HepG2 (cell line): ENCODE results near the gene ADAM19. TPM values are rescaled to one million over a fixed set of nuclear protein-coding genes. Genes with fewer than 3 reads are reported as not detected.

Source experiments
- AGO2 ChIP-seq: fragments of 200-400 bp; formaldehyde crosslinking; optimal IDR thresholded peaks from 2 replicates; pipeline ENCODE3; 2017; ENCODE audit warnings: mild to moderate bottlenecking, low read depth, low read length, moderate library complexity
- AHR ChIP-seq: IDR thresholded peaks from 2 replicates; pipeline ENCODE4 v1.6.1; 2018; ENCODE audit warnings: missing genetic modification reagents, missing compliant biosample characterization
- KAT8 ChIP-seq: IDR thresholded peaks from 2 replicates; pipeline ENCODE4 v1.6.1; 2016; ENCODE audit warnings: missing genetic modification reagents, missing compliant biosample characterization
- KIAA2018 ChIP-seq: sonication (generic); formaldehyde crosslinking; IDR thresholded peaks from 2 replicates; pipeline ENCODE4 v1.5.0; 2020; ENCODE audit warnings: mild to moderate bottlenecking, missing genetic modification reagents, borderline replicate concordance
- SOX13 ChIP-seq, 3 experiments: fragments of 450-650 bp in 1 of 3; sonication (generic) in 1 of 3; formaldehyde crosslinking in 1 of 3; IDR thresholded peaks in 2 of 3; conservative IDR thresholded peaks in 1 of 3; 2 replicates each; pipeline versions ENCODE4 v1.5.0 to v1.6.1; 2016 to 2020; ENCODE audit warnings: antibody characterized with exemption in 1 of 3, mild to moderate bottlenecking in 1 of 3, missing compliant biosample characterization in 1 of 3, missing genetic modification reagents in 1 of 3, moderate library complexity in 1 of 3
- ZBTB34 ChIP-seq: sonication (generic); formaldehyde crosslinking; IDR thresholded peaks from 2 replicates; pipeline ENCODE4 v1.8.0; 2022; ENCODE audit warnings: mild to moderate bottlenecking, missing genetic modification reagents
- ZNF18 ChIP-seq: sonication (generic); formaldehyde crosslinking; IDR thresholded peaks from 2 replicates; pipeline ENCODE4 v1.8.0; 2022; ENCODE audit warnings: mild to moderate bottlenecking, missing genetic modification reagents; ENCODE audit not compliant: insufficient replicate concordance
- ZNF260 ChIP-seq: sonication (generic); formaldehyde crosslinking; IDR thresholded peaks from 2 replicates; pipeline ENCODE4 v1.4.0; 2020; ENCODE audit warnings: missing genetic modification reagents, low read depth, mild to moderate bottlenecking, borderline replicate concordance
- ZNF3 ChIP-seq: IDR thresholded peaks from 2 replicates; pipeline ENCODE4 v1.7.0; 2017; ENCODE audit warnings: inconsistent platforms
- ZNF710 ChIP-seq: sonication (generic); formaldehyde crosslinking; IDR thresholded peaks from 2 replicates; pipeline ENCODE4 v1.5.0; 2020; ENCODE audit warnings: mild to moderate bottlenecking, missing genetic modification reagents, borderline replicate concordance
- ZNF776 ChIP-seq: sonication (generic); formaldehyde crosslinking; IDR thresholded peaks from 2 replicates; pipeline ENCODE4 v1.4.0; 2020; ENCODE audit warnings: mild to moderate bottlenecking, missing genetic modification reagents
- polyA plus RNA-seq, 8 experiments: library from polyadenylated mRNA; depleted of rRNA in 3 of 8; stranded (reverse) in 7 of 8; unstranded in 1 of 8; fragments of >200 nt; fragmentation: Illumina TruSeq in 4 of 8; extraction: Trizol in 4 of 8; gene quantifications; 2 replicates each; pipeline versions ENCODE4 v1.2.1 to v1.2.3, GENCODE V29; 2011 to 2016; ENCODE audit warnings: low read depth in 4 of 8, missing spikeins in 1 of 8, mixed read lengths in 1 of 8; ENCODE audit not compliant: insufficient read depth in 1 of 8
- total RNA-seq, 5 experiments: library from RNA; depleted of rRNA; stranded (reverse); fragments of >200 nt; fragmentation: Illumina TruSeq; extraction: Trizol; gene quantifications; 2 replicates each; pipeline ENCODE4 v1.2.3, GENCODE V29; 2016; ENCODE audit warnings: low read depth in 1 of 5
- TF ChIP-seq, protein P1 (sequence below): sonication (generic); formaldehyde crosslinking; IDR thresholded peaks from 2 replicates; pipeline ENCODE4 v1.5.0; 2020; ENCODE audit warnings: missing genetic modification reagents, mild to moderate bottlenecking, borderline replicate concordance

The ADAM19 gene
- total and polyA plus RNA-seq, 2 of the 13 experiments (the other 11 are each of a cell fraction or from before 2014, with no cell fraction given): 0.38 to 0.74 TPM

DNA sequence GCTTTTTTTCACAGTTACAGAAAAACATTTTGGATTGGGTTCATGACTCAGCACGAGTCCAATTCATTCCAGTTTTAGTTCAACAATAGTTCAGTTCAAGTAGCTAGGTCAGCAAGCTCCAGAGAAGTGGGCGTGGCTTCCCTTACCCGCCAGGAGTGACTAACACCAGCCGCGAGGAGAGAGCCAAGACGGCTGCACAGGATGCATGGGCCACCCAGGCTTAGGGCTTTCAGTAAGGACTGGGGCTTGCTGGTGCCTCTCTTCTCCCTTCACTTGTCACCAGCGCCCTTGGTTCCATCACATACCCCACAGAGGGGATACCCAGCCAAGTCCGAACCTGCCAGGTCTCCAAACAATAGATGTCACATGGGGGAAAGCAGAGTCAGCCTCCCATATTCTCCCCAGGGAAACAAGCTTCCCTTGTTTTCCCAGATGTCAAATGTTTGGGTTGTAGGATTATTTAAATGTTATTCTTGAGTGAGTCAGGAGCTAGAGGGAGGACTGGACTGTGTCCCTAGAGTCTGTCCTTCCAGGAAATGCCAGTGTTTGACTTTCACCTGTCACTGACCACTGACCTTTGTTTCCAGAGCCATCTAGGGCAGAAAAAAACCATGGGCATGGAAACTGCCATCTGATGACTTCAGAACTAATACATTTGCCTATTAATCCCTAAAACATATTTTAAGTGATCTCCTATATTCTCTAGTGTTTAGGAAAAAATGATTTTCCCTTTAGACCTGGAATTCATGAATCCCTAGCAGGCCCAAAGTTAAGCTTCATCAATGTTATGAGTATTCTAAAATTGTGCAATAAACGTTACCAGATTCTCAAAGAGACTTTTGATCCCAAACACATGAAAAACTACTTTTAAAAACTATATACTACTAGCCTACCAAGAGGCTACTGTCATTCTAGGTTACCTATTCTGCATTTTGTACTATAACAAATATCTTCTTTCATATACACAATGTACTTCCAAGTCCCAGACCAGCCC lies 63.6 kb downstream of the ADAM19 start (continued):
- TF ChIP-seq ZBTB34: no peak
- no peak for TF ChIP-seq KIAA2018 (CRISPR knock-in tag)
- no peak for TF ChIP-seq ZNF18 (CRISPR knock-in tag)
- no peak for TF ChIP-seq ZNF260 (CRISPR knock-in tag)
- no peak for TF ChIP-seq ZNF710
- no peak for TF ChIP-seq AHR (CRISPR knock-in tag)
- 0 out of 2 replicates have a peak, but pooled peaks have one; percentile 8 for TF ChIP-seq KAT8
- no peak for TF ChIP-seq AGO2
- TF ChIP-seq, protein P1, sequence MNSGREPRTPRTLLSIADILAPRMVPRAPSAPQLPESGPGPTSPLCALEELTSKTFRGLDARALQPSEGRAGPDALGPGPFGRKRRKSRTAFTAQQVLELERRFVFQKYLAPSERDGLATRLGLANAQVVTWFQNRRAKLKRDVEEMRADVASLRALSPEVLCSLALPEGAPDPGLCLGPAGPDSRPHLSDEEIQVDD (CRISPR knock-in tag): no peak
- TF ChIP-seq ZNF776 (CRISPR knock-in tag): no peak
- no peak for TF ChIP-seq SOX13 (IDR thresholded peaks at IDR 0.05)
- peak in 1 of 2 experiments; percentile 76; a peak in 2 of 4 replicates for TF ChIP-seq SOX13 (CRISPR knock-in tag; conservative IDR thresholded peaks at IDR 0.05 in 1 of 2, IDR thresholded peaks at IDR 0.05 in 1 of 2)
- TF ChIP-seq ZNF3 (CRISPR knock-in tag): no peak
